Stimulated activated CD8-positive, alpha-beta memory T cell treated with anti-CD3 and anti-CD28 coated beads, Interleukin-15, amount 100 ng/mL, for 24 hours (primary cell): Measurements from ENCODE around the gene ARHGEF28.

ENCODE experiments used
- DNase-seq: peaks from one replicate; pipeline ENCODE4 v3.0.0-alpha.2; 2020; ENCODE audit warnings: low read depth

ARHGEF28 gene

DNA sequence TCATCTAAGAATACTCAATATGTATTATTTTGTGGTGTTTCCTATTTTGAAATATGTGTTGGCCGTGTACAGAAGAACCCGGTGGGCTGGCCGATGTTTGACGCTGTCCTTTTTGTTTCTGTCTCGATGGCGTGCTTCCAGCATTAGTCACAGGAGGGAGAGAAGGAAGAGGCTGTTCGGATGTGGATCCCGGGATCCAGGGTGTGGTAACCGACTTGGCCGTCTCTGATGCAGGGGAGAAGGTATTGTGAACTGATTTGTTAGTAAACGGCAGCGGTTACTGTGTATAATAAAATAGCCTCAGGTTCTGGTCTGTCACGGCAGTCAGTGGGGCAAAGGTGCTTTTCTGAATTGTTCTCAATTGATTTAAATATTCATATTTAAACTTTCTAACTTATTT lies 275.0 kb downstream of the ARHGEF28 start:
- no peak for DNase-seq

DNA sequence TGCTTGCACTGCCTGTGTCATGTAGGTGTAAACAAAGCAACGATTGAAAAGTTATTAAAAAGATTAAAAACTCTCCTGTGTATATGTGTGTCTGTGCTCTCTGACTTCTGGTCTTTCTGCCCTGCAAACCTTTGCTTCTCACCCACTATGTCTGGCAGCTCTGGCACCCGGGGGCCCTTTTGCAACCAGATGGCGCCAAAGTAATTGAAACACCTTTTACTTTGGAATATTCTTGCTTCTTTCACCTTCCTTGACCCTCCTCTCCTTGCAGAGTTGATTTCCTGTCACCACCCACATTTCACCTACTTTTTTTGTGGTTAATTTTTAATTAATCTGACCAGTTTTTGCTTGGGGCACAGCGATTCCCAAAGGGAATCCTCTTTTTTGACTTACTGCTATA lies 275.5 kb downstream of the ARHGEF28 start:
- DNase-seq: no peak

DNA sequence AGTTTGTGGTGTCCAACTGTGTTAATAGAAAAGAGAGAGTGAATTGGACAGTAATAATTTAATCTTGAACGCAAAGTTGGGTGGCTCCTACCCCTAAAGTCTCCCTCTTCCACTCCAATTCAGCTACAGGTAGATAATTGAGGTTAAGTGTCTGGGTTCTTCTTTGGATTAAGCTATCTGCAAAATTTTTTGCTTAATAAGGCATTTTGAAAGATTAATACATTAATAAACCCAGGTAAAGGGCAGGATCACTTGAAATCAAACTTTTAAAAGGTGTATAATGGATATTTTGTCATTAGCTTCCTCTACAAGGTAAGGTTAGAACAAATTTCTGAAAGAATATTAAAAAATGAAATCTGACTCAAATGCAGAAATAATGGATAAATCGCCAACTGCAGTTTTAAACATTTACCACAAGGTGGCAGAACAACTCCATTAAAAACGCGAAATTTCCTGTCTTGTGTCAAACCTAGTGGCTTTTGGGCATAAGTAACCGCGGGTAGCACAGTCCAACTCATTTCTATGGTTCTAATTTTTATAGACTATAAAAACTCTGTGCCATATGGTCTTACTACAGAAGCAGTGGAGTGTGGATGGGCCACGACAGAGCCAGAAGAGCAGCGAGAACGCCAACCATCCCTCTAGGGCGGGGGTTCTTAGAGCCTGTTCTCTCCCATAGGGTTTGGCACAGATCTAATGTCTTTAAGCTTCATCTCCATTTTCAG lies 276.5 kb downstream of the ARHGEF28 start:
- no peak for DNase-seq

DNA sequence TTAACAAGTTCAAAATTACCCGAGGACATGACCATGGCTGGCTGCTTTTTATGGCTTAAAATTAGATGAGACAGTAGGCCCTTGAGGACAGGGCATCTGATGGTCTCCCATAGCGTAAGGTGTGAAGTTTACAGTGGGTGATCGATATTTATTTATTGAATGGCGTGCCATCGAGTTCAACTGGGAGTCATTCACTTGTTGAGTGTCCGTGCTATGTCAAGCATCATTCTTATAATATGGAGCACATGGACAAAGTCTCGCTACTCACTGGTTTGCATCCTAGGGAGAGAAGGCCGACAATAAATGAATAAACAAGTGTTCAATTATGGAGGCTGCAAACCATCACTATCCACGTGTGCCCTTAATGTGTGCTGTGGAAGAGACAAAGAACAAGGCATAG lies 277.2 kb downstream of the ARHGEF28 start:
- DNase-seq: no peak

DNA sequence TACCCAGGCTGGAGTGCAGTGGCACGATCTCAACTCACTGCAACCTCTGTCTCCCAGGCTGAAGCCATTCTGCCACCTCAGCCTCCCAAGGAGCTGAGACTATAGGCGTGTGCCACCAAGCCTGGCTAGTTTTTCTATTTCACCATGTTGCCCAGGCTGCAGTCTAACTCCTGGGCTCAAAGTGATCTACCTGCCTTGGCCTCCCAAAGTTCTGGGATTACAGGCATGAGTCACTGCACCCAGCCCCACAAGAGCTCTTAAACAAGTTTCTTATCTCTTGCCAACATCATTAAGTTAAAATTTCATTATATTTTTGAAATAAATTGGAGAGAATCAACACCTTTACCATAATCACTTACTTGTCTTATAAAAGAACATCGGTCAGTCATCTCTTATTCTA lies 280.3 kb downstream of the ARHGEF28 start:
- DNase-seq: no peak

DNA sequence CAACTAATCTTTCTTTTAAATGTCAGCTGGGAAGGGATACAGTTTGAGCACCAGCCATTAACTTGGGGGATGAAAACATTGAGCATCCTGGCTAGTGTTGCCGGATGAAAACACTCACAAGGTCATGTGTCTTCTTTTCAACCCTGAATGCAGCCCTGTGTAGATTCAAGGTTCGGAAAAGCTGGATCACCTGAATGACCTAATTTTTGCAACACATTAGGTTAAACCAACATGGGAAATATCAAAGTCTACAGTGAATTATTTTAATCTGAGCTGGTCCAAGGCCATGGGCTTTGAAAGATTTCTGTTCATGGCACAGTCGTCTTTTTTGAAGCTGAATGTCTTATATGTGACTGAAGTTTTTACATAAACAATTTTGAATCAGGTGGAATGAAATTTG lies 281.2 kb downstream of the ARHGEF28 start:
- DNase-seq: no peak

DNA sequence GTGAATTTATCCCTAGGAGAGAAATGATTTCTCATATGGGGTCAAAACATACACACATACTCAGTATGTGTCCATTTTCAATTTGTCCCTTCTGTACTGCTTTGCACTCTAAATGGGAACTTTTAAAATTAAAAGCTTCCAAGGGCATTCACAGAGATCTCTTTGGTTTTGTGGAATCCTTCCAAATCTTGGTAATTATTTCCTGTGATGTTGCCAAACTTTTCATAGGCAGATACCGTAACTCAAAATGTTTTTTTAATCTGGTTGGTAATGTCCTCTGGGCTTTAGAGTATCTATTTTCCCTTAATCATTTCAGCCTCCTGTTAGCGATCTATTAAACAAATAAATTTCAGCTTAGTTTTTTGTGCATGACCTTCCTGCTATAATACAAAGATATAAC lies 282.4 kb downstream of the ARHGEF28 start:
- no peak for DNase-seq

DNA sequence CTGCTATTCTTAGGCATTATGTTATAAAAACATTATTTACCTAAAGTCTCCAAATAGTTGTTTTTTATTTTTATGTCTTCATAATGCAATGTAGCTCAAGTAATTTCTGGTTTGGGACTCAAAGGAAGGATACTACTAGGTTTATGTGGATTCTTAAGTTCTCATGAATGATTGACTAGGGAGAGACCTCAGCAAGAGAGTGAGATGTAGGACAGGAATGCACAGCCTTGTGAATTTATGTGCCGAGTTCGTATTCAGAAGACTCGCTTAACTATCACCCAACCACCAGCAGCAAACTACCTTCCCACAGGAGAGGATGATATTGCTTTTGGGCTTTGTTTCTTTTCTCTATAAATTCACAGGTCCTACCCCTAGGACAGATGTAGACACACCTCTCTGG lies 282.9 kb downstream of the ARHGEF28 start:
- DNase-seq: no peak

DNA sequence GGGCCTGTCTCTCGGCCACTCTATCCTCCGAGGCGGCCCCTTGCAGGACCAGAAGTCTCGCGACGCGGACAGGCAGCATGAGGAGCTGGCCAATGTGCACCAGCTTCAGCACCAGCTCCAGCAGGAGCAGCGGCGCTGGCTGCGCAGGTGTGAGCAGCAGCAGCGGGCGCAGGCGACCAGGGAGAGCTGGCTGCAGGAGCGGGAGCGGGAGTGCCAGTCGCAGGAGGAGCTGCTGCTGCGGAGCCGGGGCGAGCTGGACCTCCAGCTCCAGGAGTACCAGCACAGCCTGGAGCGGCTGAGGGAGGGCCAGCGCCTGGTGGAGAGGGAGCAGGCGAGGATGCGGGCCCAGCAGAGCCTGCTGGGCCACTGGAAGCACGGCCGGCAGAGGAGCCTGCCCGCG lies 283.5 kb downstream of the ARHGEF28 start:
- DNase-seq: no peak

DNA sequence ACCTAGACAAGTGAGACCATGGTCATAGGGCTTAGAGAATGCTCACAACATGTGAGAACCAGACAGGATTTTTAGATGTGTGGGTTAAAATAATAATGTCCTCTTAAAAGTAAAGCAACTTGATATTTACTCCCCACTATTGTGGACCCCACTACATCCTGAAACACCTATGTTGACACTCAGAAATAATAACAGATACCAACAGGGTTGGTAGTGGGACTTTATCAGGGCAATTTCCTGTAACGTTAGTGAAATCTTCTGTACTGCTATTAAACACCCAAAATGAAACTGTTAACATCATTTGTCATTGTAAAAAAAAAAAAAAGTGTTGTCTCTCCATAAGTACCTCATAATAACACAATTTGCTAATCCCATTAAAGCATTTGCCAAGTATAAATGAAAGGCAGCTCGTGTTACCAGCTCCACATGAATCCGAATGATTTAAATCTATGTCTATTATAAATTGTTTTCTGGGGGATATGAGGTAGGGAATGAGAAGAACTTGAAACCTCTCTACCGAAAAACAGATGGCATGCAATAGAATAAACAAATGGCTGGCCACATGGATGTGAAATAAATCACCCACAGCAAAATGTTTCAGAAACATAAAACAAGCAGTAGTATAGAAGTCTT lies 285.9 kb downstream of the ARHGEF28 start:
- DNase-seq: no peak

DNA sequence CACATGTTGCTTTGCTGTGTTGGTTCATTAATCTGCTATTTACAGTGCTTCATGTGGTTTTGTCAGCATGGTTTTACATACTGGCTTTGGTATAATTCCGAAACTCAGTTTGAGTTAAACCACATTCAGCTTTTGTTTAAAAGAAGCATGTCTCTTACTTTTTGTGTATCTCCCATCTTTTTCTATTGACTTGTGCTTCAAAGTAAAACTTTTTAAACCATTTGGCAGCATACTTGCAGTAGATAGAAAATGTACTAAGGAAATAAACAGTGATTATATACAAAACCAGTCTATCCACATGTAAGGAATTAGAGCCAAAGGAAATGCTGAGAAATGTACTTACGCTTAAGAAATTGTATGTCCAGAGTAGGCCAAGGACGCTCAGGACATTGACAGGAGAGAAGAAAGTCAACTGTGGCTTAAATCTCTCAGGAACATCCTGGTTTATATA lies 286.9 kb downstream of the ARHGEF28 start:
- DNase-seq: no peak

DNA sequence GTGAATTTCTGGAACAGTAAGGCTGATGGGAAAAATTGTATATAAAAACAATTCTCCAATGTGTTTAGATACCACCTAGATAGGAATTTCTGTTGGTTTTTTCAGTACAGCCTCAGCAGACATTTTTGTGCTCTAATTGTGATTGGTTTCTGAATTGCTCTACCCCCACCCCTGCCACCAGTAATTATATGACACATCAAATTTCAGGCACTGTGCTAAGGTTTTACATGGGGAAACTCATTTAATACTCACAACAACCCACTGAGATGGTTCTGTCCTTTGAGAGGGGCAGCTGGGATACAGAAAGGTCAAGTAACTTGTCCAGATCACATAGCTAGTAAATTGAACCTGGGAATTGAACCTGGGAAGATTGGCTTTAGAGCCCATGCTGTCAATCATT lies 288.0 kb downstream of the ARHGEF28 start:
- no peak for DNase-seq

DNA sequence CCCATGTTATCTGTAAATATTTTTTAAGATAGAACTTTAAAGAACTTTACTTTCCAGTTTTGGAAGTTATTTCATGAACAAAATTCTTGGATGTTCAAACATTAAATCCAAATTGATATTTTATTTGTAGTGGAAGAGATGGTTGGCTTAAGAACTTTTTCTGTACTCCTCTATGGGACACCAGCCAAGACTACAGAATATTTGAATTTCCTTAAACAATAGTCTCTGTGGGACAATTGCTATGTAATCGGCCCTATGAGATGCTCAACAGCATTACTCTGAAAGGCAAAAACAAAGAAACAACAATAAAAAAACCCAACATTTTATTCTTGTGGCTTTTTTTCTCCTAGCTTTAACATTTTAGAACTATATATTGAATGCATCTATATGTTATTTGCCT lies 289.3 kb downstream of the ARHGEF28 start:
- DNase-seq: no peak

DNA sequence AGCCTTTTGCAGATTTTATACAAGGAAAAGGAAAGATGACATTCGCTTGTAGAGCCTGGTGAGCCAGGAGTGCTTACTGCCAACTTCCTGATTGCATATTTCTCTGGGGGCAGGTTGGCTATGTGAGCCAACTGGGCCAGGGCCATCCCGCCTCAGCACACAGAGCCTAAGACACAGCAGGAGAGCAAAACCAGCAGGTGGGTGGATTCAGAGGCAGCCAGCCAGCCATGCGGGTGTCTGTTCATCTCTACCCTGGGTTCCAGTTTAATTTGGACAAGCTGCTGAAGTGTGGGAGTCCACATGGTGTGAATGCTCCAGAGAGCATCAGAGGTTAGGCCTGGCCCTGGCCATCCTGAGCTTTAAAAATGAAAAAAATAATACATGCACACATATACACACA lies 291.4 kb downstream of the ARHGEF28 start:
- no peak for DNase-seq

DNA sequence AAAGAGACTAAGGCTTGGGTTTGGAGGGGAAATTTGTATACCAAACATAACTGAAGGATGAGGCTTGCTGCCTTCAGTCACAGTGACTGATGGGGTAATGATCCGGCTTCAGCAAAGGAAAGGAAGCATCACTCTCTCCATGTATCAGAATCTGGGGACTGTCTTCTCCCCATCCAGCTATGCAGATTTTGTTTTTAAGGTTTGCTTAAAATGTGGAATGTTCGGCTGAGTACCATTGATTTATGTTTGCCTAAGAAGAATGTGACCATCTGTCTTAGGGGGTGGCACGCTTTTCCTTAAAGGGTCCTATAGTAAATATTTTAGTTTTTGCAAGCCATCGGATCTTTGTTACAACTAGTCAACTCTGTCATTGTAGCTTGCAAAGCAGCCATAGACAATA lies 291.9 kb downstream of the ARHGEF28 start:
- no peak for DNase-seq

DNA sequence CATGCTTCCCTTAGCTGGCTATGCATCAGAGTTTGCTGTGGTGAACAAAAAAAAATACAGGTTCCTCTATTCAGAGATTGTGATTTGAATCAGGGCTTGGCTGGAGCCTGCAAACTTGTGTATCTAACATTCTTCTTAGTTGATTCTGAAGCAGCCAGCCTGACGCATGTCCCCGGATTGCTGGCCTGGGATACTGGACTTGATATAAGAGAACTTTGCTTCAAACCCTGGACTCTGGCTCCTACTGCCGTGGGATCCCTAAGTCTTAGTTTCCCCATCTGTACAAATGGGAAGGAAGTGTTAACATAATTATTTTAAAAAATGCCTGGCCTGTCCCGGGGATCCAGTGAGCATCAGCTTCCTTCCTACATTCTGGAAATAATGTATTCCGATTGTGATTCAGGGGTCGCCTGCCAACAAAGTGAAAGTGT lies 292.8 kb downstream of the ARHGEF28 start:
- DNase-seq: no peak

DNA sequence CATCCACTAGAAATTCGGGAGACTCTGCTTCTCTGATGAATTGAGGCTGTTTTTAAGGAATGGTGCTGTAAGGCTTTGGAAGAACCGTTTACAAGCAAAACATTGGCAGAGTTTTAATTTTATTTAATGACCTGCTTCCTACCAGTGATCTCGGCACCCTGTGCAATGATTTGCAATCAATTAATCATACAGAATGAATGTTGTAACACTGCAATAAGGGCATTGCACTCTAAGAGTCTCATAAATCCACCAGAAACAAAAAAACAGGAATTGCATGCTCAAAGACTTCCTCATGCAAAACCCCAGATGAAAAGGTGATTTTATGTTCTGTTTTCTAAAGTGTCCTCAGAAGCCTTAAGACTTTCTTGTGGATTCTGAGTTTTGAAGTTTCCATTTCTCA lies 295.7 kb downstream of the ARHGEF28 start:
- DNase-seq: no peak

DNA sequence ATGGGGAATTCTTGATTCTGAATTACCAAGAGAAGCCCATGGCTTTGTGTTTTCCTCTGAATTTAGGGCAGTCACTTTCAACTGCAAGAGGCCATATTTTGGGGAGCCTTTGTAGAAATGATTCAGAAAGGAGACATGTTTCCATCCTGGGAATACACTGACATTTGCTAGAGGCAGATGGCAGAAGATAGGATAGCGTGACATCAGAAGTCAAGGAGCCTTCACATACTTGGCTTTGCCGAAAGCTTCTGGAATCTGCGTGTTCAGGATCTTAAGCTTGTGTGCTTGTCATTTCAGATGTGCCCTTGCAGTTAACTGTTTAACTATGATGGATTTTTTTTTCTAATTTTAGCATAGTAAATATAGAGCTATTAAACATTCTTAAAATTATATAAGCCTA lies 296.2 kb downstream of the ARHGEF28 start:
- no peak for DNase-seq

DNA sequence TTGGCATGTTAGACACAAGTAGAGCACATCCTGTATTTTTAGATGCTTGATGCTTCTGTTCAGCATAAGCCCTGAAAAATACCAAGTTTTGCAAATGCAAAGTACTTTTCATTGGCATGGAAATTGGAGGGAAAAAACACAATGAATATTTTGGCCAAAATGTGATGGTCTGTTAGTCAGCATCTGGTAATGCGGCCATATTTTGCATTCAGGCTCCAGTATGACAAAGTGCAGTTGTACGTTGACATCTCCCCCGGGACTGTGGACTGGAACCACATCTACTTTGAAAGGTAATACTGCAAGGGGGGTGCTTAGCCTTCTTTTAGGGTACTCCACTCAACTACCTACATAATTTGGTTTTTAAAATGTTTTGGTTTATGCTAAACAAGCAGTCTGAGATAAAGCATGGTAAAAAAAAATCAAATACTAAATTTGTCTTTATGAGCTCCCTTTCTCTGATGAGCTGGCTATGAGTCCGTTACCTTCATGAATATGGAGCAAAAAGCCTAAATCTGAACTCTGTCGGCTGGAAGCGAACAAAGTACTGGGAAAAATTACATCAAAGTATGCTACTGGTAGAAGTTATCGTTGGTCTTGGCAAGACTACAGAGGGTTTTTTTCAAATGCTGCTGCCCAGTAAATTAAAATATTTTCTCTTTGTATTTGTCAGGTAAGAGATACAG lies 297.0 kb downstream of the ARHGEF28 start:
- no peak for DNase-seq

DNA sequence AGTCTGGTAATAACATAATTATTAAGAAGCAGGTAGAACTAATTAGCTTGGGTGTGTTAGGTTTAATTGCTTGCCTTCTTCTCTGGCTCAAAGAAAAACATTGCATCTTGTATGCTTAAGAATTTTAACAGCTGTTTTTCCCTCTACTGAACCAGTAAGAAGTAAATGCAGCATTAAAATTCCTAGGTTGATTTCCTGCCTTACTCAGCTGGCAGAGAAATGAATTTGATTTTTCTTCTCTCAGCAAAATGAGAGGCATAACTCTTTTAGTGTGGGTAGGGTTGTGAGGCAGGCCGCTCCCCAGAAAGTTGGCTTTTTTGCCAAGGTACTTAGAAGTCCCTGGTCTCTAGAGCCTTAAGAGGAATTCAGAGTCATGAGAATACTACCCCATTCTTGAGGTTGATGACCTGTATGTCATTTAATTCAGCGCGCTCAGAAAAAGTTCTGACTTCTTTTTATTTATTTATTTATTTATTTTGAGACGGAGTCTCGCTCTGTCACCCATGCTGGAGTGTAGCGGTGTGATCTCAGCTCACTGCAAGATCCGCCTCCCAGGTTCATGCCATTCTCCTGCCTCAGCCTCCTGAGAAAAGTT lies 302.6 kb downstream of the ARHGEF28 start:
- DNase-seq: no peak

DNA sequence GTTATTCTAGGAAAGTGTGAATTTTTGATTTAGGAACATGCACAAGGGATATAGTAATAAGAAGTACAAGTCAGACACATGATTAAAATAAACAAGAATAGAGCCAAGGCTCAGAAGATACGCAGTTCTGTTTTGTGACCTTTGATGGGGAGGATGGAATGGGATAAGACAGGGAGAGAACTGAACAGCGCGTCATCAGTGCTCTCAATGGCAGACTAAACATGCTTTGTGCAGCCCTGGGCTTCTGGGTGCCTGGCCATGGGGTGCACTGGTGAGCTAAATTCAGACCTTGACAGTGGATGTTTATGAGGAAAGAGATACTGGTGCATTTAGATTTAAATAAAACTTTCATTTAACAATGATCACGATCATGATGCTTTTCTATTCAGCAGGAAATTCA lies 309.7 kb downstream of the ARHGEF28 start:
- no peak for DNase-seq

DNA sequence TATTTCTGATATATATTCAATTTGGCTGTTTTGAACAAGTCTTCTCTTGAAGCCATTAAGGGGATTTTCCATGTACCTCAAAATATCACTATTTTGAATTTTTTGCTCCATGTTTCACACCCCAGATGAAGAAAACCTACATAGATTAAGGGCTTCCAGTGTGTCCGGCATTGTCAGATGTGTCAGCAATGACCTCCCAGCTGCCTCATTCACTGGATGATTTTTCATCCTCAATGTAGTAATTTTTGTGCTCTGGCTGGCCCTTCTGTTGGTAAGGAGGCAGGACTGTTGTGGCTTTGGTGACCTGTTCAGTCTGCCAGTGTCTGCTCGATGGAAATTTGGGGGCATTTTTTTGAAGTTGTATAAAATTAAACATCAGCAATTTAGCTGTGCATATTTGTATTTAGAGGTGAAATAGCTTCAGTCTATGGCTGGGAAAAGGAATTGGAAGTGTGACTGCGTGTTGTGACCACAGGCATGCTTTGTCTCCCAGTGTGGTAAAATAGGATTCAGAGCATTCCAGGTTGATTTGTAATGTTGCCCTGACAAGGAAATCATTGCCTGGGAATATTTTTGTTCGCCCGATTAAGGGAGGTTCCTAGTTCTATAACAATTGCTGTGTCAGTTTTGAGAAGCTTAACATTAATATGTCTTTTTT lies 312.4 kb downstream of the ARHGEF28 start:
- DNase-seq: no peak

DNA sequence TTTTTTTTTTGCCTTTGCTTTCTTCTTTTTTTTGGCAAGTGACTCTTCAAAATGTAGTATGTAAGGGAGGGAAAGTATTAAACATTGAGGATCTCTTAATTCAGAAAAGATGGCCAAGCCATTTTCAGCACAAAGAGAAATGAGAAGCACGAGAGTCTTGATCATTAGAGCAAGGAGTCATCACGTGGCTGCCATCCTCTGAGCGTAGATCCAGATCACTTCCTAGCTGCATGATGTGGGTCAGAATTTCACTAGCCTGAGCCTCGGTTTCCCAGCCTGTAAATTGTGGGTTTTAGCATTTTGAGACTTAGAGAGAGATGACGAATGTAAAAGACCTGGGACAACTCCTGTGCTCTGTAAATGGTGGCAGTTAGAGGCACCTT lies 312.9 kb downstream of the ARHGEF28 start:
- no peak for DNase-seq
